Neural cell (in vitro differentiated cells): ENCODE results near the gene BCAS1. TPM values are rescaled to one million over a fixed set of nuclear protein-coding genes. Genes with fewer than 3 reads are reported as not detected.

Source experiments
- H2AFZ ChIP-seq: fragments of 200-600, 300-800 bp; sonication (generic), shearing (Covaris generic); 2 replicates; pipeline ENCODE4 v1.6.0; 2014; ENCODE audit warnings: low read depth, mild to moderate bottlenecking, antibody characterized with exemption, low read length, moderate library complexity
- H3F3A ChIP-seq: fragments of 200-600 bp; shearing (Covaris generic); 2 replicates; pipeline ENCODE4 v1.6.1; 2016; ENCODE audit warnings: mild to moderate bottlenecking, moderate library complexity, mixed read lengths, antibody characterized with exemption, low read length; ENCODE audit not compliant: insufficient read depth, poor library complexity, severe bottlenecking
- H3K27ac ChIP-seq: fragments of 200-600, 300-800 bp; sonication (generic), shearing (Covaris generic); 2 replicates; pipeline ENCODE4 v1.5.1; 2014; ENCODE audit warnings: mild to moderate bottlenecking, low read length, moderate library complexity
- H3K27me3 ChIP-seq: fragments of 300-800, 200-600 bp; sonication (generic), shearing (Covaris generic); 2 replicates; pipeline ENCODE4 v1.6.0; 2014; ENCODE audit warnings: mild to moderate bottlenecking, low read depth, low read length, moderate library complexity; ENCODE audit not compliant: insufficient read depth
- H3K36me3 ChIP-seq: fragments of 300-800, 200-600 bp; sonication (generic), shearing (Covaris generic); 2 replicates; pipeline ENCODE4 v1.5.1; 2014; ENCODE audit warnings: mild to moderate bottlenecking, antibody characterized with exemption, low read length, moderate library complexity; ENCODE audit not compliant: insufficient read depth
- H3K4me2 ChIP-seq: fragments of 300-800, 200-600 bp; sonication (generic), shearing (Covaris generic); 2 replicates; pipeline ENCODE4 v1.6.0; 2014; ENCODE audit warnings: mild to moderate bottlenecking, low read length
- H3K4me3 ChIP-seq: fragments of 300-800, 200-600 bp; sonication (generic), shearing (Covaris generic); 2 replicates; pipeline ENCODE4 v1.5.1; 2014; ENCODE audit warnings: mild to moderate bottlenecking, low read length, moderate library complexity
- H3K79me2 ChIP-seq: fragments of 200-600 bp; shearing (Covaris generic); replicated peaks from 2 replicates; pipeline ENCODE4 v1.6.0; 2014; ENCODE audit warnings: mild to moderate bottlenecking, low read length, moderate library complexity; ENCODE audit not compliant: insufficient read depth
- H3K9ac ChIP-seq: fragments of 300-800, 200-600 bp; sonication (generic), shearing (Covaris generic); 2 replicates; pipeline ENCODE4 v1.6.1; 2016; ENCODE audit warnings: mild to moderate bottlenecking, low read length, mixed read lengths
- H3K9me2 ChIP-seq: fragments of 200-600 bp; shearing (Covaris generic); 2 replicates; pipeline ENCODE4 v1.6.1; 2016; ENCODE audit warnings: mild to moderate bottlenecking, low read length, mixed read lengths; ENCODE audit not compliant: insufficient read depth
- H3K9me3 ChIP-seq: fragments of 200-600, 300-800 bp; sonication (generic), shearing (Covaris generic); 2 replicates; pipeline ENCODE4 v1.6.1; 2016; ENCODE audit warnings: mild to moderate bottlenecking, mixed run types, low read length, moderate library complexity, mixed read lengths
- H4K20me1 ChIP-seq: fragments of 200-600 bp; shearing (Covaris generic); 2 replicates; pipeline ENCODE4 v1.6.1; 2016; ENCODE audit warnings: mild to moderate bottlenecking, mixed run types; ENCODE audit not compliant: insufficient read depth
- CTCF ChIP-seq: fragments of 450-650 bp; IDR thresholded peaks from 2 replicates; pipeline ENCODE4 v1.5.1; 2014; ENCODE audit warnings: antibody characterized with exemption, mild to moderate bottlenecking, moderate library complexity; ENCODE audit not compliant: poor library complexity, severe bottlenecking
- EP300 ChIP-seq: fragments of 450-650 bp; conservative IDR thresholded peaks from 2 replicates; pipeline ENCODE4 v1.6.1; 2014; ENCODE audit warnings: antibody characterized with exemption, mild to moderate bottlenecking, moderate library complexity; ENCODE audit not compliant: poor library complexity, severe bottlenecking
- EZH2 ChIP-seq: fragments of 200-600, 300-800 bp; shearing (Covaris generic), sonication (generic); IDR thresholded peaks from 2 replicates; pipeline ENCODE4 v1.6.1; 2014; ENCODE audit warnings: antibody characterized with exemption, low read length, borderline replicate concordance, mild to moderate bottlenecking; ENCODE audit not compliant: insufficient read depth, poor library complexity, severe bottlenecking
- MXI1 ChIP-seq: fragments of 450-650 bp; conservative IDR thresholded peaks from 2 replicates; pipeline ENCODE4 v1.6.1; 2014; ENCODE audit warnings: antibody characterized with exemption, mild to moderate bottlenecking; ENCODE audit not compliant: poor library complexity, severe bottlenecking
- POLR2AphosphoS5 ChIP-seq: IDR thresholded peaks from 2 replicates; pipeline ENCODE4 v1.6.1; 2012
- RAD21 ChIP-seq: fragments of 450-650 bp; conservative IDR thresholded peaks from 2 replicates; pipeline ENCODE4 v1.6.1; 2014; ENCODE audit warnings: antibody characterized with exemption, mild to moderate bottlenecking, moderate library complexity
- SMC3 ChIP-seq: fragments of 450-650 bp; conservative IDR thresholded peaks from 2 replicates; pipeline ENCODE4 v1.6.1; 2014; ENCODE audit warnings: antibody characterized with exemption, mild to moderate bottlenecking, moderate library complexity; ENCODE audit not compliant: poor library complexity
- TAF1 ChIP-seq: IDR thresholded peaks from 2 replicates; pipeline ENCODE4 v1.6.1; 2012; ENCODE audit warnings: low read depth
- polyA plus RNA-seq: library from polyadenylated mRNA; depleted of rRNA; stranded (reverse); fragments of >200 nt; gene quantifications from 2 replicates; pipeline ENCODE4 v1.2.3, GENCODE V29; 2014
- TF ChIP-seq, protein P1 (sequence below): IDR thresholded peaks from 2 replicates; pipeline ENCODE4 v1.6.1; 2012; ENCODE audit warnings: borderline replicate concordance

The BCAS1 gene
- polyA plus RNA-seq, 1 donor from 2014 or later, result not detected

DNA sequence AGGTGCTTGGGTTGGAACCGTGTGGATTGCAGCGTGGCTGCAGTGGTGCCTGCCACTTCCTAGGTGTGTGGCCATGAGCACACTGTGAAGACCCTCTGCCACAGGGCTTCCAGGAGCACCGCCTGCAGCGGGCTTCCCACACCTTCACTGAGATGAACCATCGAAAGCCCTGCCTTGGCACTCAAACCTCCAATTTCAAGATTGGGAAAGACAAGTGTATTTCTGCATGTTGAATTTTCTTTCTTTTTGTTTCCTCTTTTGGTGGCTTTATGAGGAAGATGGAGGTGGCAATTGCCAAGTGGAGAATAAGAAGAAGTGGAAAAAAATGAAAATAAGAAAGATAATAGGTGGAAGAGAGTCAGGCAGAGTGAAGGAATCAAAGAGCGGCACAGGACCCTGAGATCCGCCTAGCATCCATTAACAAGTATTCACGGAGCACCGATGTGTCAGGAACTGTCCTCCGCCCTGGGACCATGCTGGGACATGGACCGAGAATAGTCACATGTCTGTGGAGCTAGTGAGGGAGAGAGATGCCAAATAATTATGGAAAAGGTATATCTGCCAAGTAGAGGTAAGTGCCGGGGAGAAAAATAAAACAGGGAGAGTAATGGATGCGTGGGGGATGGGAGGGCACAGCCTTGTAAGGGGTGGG lies 159.9 kb downstream of the BCAS1 start:
- Histone ChIP-seq H3K9me3 (no peaks in the 10 kb centered on the region), H3K9me2 (no peaks in the 10 kb centered on the region)

DNA sequence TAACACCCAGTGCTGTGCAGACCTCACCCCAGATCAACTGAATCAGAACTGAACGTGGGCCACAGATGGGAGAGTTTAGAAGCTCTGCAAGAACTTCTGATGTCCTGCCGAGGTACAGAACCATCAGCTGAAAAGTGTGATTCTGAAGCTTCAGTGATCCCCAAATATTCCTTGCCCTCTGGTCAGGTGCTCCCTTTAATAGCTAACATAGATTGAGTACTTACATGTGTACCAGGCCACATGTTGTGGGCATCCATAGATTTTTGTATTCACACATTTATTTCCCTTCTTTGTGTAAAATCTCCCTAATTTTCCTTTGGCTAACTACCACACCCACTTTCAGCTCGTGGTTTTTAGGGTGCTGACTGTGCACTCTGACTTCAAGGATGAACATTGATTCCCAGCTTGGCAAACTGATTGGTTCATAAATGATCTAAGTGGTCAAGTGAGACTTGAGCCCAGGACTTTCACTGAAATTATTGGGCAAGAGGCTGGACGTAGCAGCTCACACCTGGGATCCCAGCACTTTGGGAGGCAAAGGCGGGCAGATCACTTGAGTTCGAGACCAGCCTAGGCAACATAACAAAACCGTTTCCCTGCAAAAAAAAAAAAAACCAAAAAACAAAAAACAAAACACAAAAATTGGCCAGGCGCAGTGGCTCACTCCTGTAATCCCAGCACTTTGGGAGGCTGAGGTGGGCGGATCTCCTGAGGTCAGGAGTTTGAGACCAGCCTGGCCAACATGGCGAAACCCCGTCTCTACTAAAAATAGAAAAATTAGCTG lies 162.2 kb downstream of the BCAS1 start:
- H4K20me1 ChIP-seq, result no peaks in the 10 kb centered on the region
- H3K9me2 ChIP-seq, result no peaks in the 10 kb centered on the region
- no peak overlapping the region for H2AFZ ChIP-seq
- H3F3A ChIP-seq, result no peaks in the 10 kb centered on the region
- TF ChIP-seq POLR2AphosphoS5 (no peak), TAF1 (no peak), CTCF (no peak)
- no peak overlapping the region for H3K27ac ChIP-seq
- H3K79me2 ChIP-seq, result no peaks in the 10 kb centered on the region
- H3K27me3 ChIP-seq, result no peaks in the 10 kb centered on the region
- H3K9me3 ChIP-seq, result no peaks in the 10 kb centered on the region
- H3K36me3 ChIP-seq, result no peaks in the 10 kb centered on the region
- no peak overlapping the region for H3K9ac ChIP-seq
- no peak overlapping the region for H3K4me3 ChIP-seq
- H3K4me2 ChIP-seq, result no peak overlapping the region

More for the DNA sequence above, 159.9 kb downstream of the BCAS1 start:
- Histone ChIP-seq H3K27ac (no peak overlapping the region), H3K79me2 (no peaks in the 10 kb centered on the region), H4K20me1 (no peaks in the 10 kb centered on the region), H3K36me3 (no peaks in the 10 kb centered on the region), H3K27me3 (no peaks in the 10 kb centered on the region), H2AFZ (no peak overlapping the region), H3K9ac (no peak overlapping the region), H3K4me2 (no peak overlapping the region), H3K4me3 (no peak overlapping the region), H3F3A (no peaks in the 10 kb centered on the region)
- TF ChIP-seq MXI1, result no peak
- no peak for TF ChIP-seq POLR2AphosphoS5
- TF ChIP-seq CTCF, result no peak
- no peak for TF ChIP-seq EP300
- TF ChIP-seq EZH2, result no peak
- no peak for TF ChIP-seq SMC3
- no peak for TF ChIP-seq TAF1
- TF ChIP-seq RAD21, result no peak
- TF ChIP-seq, protein P1, sequence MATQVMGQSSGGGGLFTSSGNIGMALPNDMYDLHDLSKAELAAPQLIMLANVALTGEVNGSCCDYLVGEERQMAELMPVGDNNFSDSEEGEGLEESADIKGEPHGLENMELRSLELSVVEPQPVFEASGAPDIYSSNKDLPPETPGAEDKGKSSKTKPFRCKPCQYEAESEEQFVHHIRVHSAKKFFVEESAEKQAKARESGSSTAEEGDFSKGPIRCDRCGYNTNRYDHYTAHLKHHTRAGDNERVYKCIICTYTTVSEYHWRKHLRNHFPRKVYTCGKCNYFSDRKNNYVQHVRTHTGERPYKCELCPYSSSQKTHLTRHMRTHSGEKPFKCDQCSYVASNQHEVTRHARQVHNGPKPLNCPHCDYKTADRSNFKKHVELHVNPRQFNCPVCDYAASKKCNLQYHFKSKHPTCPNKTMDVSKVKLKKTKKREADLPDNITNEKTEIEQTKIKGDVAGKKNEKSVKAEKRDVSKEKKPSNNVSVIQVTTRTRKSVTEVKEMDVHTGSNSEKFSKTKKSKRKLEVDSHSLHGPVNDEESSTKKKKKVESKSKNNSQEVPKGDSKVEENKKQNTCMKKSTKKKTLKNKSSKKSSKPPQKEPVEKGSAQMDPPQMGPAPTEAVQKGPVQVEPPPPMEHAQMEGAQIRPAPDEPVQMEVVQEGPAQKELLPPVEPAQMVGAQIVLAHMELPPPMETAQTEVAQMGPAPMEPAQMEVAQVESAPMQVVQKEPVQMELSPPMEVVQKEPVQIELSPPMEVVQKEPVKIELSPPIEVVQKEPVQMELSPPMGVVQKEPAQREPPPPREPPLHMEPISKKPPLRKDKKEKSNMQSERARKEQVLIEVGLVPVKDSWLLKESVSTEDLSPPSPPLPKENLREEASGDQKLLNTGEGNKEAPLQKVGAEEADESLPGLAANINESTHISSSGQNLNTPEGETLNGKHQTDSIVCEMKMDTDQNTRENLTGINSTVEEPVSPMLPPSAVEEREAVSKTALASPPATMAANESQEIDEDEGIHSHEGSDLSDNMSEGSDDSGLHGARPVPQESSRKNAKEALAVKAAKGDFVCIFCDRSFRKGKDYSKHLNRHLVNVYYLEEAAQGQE, result no peak
